ENCODE data around the gene PDGFC. TPM values are rescaled to one million over a fixed set of nuclear protein-coding genes. Genes with fewer than 3 reads are reported as not detected.

Gene PDGFC
- total and polyA plus RNA-seq, 2 of the 8 experiments (the other 6 are each of a cell fraction or from before 2014, with no cell fraction given): 0.65 to 2.7 TPM

- no peak overlapping the region for H2BK20ac ChIP-seq (ENCODE audit: low read length)
- no peak overlapping the region for H3K4me2 ChIP-seq (ENCODE audit: insufficient read depth in 1 of 2, low read depth in 2 of 2, low read length in 2 of 2)
- no peaks in the 10 kb centered on the region for H3K9me3 ChIP-seq (ENCODE audit: insufficient read depth in 2 of 2, low read depth in 1 of 2, low read length in 1 of 2)
- no peak overlapping the region for H3K18ac ChIP-seq (ENCODE audit: extremely low read depth, low read length)
- no peak overlapping the region for H3K4ac ChIP-seq (replicated peaks; ENCODE audit: insufficient read length, low read depth, low read length)
- no peaks in the 10 kb centered on the region for H3K36me3 ChIP-seq (ENCODE audit: control insufficient read depth in 2 of 4, insufficient read depth in 4 of 4, low read length in 3 of 4)
- POLR2A ChIA-PET (ENCODE audit: partially characterized antibody): no interaction called here
- no peak overlapping the region for H2AK5ac ChIP-seq (ENCODE audit: low read depth, low read length)
- no peak overlapping the region for H2BK15ac ChIP-seq (ENCODE audit: low read length)
- no peak overlapping the region for H4K91ac ChIP-seq (replicated peaks; ENCODE audit: insufficient read length, low read length)
- no peaks in the 10 kb centered on the region for H3K23me2 ChIP-seq (ENCODE audit: low read depth, low read length)
- H2BK12ac ChIP-seq (ENCODE audit: low read depth, low read length): no peak overlapping the region
- H3K27ac ChIP-seq (ENCODE audit: low read depth, low read length): no peak overlapping the region
- no peak for TF ChIP-seq USF2 (IDR thresholded peaks at IDR 0.05; ENCODE audit: low read length)
- TF ChIP-seq POLR2AphosphoS5 (IDR thresholded peaks at IDR 0.05; ENCODE audit: low read depth, low read length): no peak
- TF ChIP-seq SP2 (IDR thresholded peaks at IDR 0.05; ENCODE audit: low read length): no peak
- TF ChIP-seq MAFK (IDR thresholded peaks at IDR 0.05; ENCODE audit: low read depth, low read length): no peak
- TF ChIP-seq GTF2F1 (IDR thresholded peaks at IDR 0.05; ENCODE audit: borderline replicate concordance, low read depth, low read length): no peak
- TF ChIP-seq ZNF274 (IDR thresholded peaks at IDR 0.05; ENCODE audit: borderline replicate concordance, extremely low read depth, low read length): no peak
- TF ChIP-seq RBBP5 (IDR thresholded peaks at IDR 0.05; ENCODE audit: borderline replicate concordance, low read depth, low read length): no peak
- DNase-seq (ENCODE audit: low read depth in 1 of 2, low spot score in 2 of 2): no peak
- H3K14ac ChIP-seq (ENCODE audit: insufficient read length): no peak overlapping the region
- no peak overlapping the region for H4K8ac ChIP-seq (ENCODE audit: extremely low read depth, insufficient read depth, low read length)
- no peaks in the 10 kb centered on the region for H3K27me3 ChIP-seq (replicated peaks in 1 of 4; ENCODE audit: control insufficient read depth in 3 of 4, extremely low read depth in 1 of 4, insufficient read depth in 3 of 4, low read length in 3 of 4)
- no peak for FAIRE-seq
- no peak overlapping the region for H4K5ac ChIP-seq (ENCODE audit: insufficient read length, low read depth, low read length)
- no peaks in the 10 kb centered on the region for H3K79me1 ChIP-seq (ENCODE audit: low read depth, low read length)
- no peak overlapping the region for H2BK5ac ChIP-seq (ENCODE audit: low read depth, low read length)
- H3K79me2 ChIP-seq (ENCODE audit: control insufficient read depth in 1 of 2, insufficient read depth in 2 of 2, low read length in 2 of 2): no peaks in the 10 kb centered on the region
- no peak overlapping the region for H3K23ac ChIP-seq (ENCODE audit: insufficient read length)
- no peaks in the 10 kb centered on the region for H3K4me1 ChIP-seq (replicated peaks in 1 of 4; ENCODE audit: control insufficient read depth in 3 of 4, insufficient read depth in 4 of 4, low read length in 3 of 4)
- no peak overlapping the region for H3K4me3 ChIP-seq (ENCODE audit: extremely low read depth in 1 of 4, insufficient read depth in 2 of 4, low read depth in 3 of 4, low read length in 4 of 4)
- H2BK120ac ChIP-seq (replicated peaks; ENCODE audit: low read depth, low read length): no peak overlapping the region
- 74 to 95% methylated on average over 2 of the region's 2 CpGs for WGBS, 2 experiments (ENCODE audit: extremely low coverage in 1 of 2, insufficient coverage in 1 of 2, insufficient read length in 1 of 2, insufficient replicate concordance in 2 of 2, low coverage in 1 of 2, low lambda C conversion rate in 2 of 2, missing lambda C conversion rate in 1 of 2)
- H4K20me1 ChIP-seq (replicated peaks in 1 of 2; ENCODE audit: control insufficient read depth in 1 of 2, insufficient read depth in 2 of 2, low read length in 2 of 2): no peaks in the 10 kb centered on the region
- no peak overlapping the region for H3K56ac ChIP-seq (replicated peaks; ENCODE audit: insufficient read length, low read depth, low read length)
- CTCF ChIA-PET (ENCODE audit: partially characterized antibody): no interaction called here
- H3K9ac ChIP-seq (replicated peaks in 1 of 4; ENCODE audit: extremely low read depth in 1 of 4, low read depth in 3 of 4, low read length in 3 of 4): no peak overlapping the region
- H2AFZ ChIP-seq (ENCODE audit: low read length): no peak overlapping the region
These were observed 208.1 kb downstream of the PDGFC start for GRCh38 chr4:156763511-156763910.
